Measurements from ENCODE around the gene MUC20. TPM values are rescaled to one million over a fixed set of nuclear protein-coding genes. Genes with fewer than 3 reads are reported as not detected.
"Not testable (repeated sequence)": the region's sequence is repeated elsewhere in the genome, so short reads cannot be mapped to it uniquely, and the experiment has no call there.

MUC20 gene
- total and polyA plus RNA-seq, 2 of the 13 experiments (the other 11 are each of a cell fraction or from before 2014, with no cell fraction given), result 0.24 to 0.83 TPM

- H3K79me2 ChIP-seq (ENCODE audit: insufficient read depth, low read length); H3K27ac ChIP-seq (ENCODE audit: extremely low read length, insufficient read depth, low read length); H3K9ac ChIP-seq (ENCODE audit: insufficient read depth, low read depth, low read length); H2AFZ ChIP-seq (ENCODE audit: low read length); H3K4me2 ChIP-seq (ENCODE audit: low read depth, low read length); H3K4me1 ChIP-seq (ENCODE audit: insufficient read depth, low read length); H3K27me3 ChIP-seq (ENCODE audit: control insufficient read depth in 1 of 2, insufficient read depth in 2 of 2, low read length in 2 of 2); intact Hi-C loops (cut with micrococcal nuclease; ENCODE audit: unreplicated experiment); H3K4me3 ChIP-seq (replicated peaks in 1 of 3; ENCODE audit: insufficient read depth in 1 of 3, low read depth in 2 of 3, low read length in 3 of 3); BruUV-seq (replicated peaks); POLR2A ChIA-PET; CTCF ChIA-PET (ENCODE audit: low intra/inter-chr PET ratio, low total read pairs); FAIRE-seq; H3K9me3 ChIP-seq (ENCODE audit: low read length); ATAC-seq; DNase-seq (ENCODE audit: low spot score); H4K20me1 ChIP-seq (ENCODE audit: insufficient read depth, low read length): not testable (repeated sequence)
- in situ Hi-C loops (cut with HindIII; ENCODE audit: extremely low pct_ligation_motif_present, low pct_unique_long_range_greater_than_20kb), result loop anchor here (25.0 kb wide), 1 partner anchor 276 kb away; no protein-coding TSS in a partner anchor
- peak; percentile 73 for TF ChIP-seq ZBTB39 (CRISPR knock-in tag; IDR thresholded peaks at IDR 0.05)
- WGBS (ENCODE audit: low lambda C conversion rate), result 94% methylated on average over 6 of the region's 15 CpGs
- peaks cover 5 to 18% of the 10 kb centered on the region in 2 experiments; a peak in 4 of 5 replicates for H3K36me3 ChIP-seq (replicated peaks in 1 of 2; ENCODE audit: control insufficient read depth in 1 of 2, insufficient read depth in 2 of 2, low read length in 2 of 2)
Measured at GRCh38 chr3:195686537-195687208, 34.1 kb upstream of the MUC20 start.

GRCh38 chr3:195687209-195687760 lies 33.5 kb upstream of the MUC20 start:
- H3K79me2 ChIP-seq (ENCODE audit: insufficient read depth, low read length); POLR2A ChIA-PET; H2AFZ ChIP-seq (ENCODE audit: low read length); CTCF ChIA-PET (ENCODE audit: low intra/inter-chr PET ratio, low total read pairs); H3K27me3 ChIP-seq (ENCODE audit: control insufficient read depth in 1 of 2, insufficient read depth in 2 of 2, low read length in 2 of 2); H4K20me1 ChIP-seq (ENCODE audit: insufficient read depth, low read length); H3K4me1 ChIP-seq (ENCODE audit: insufficient read depth, low read length); H3K9me3 ChIP-seq (ENCODE audit: low read length); H3K4me2 ChIP-seq (ENCODE audit: low read depth, low read length); FAIRE-seq; DNase-seq (ENCODE audit: low spot score); H3K9ac ChIP-seq (ENCODE audit: insufficient read depth, low read depth, low read length); intact Hi-C loops (cut with micrococcal nuclease; ENCODE audit: unreplicated experiment); H3K4me3 ChIP-seq (replicated peaks in 1 of 3; ENCODE audit: insufficient read depth in 1 of 3, low read depth in 2 of 3, low read length in 3 of 3); BruUV-seq (replicated peaks); H3K27ac ChIP-seq (ENCODE audit: extremely low read length, insufficient read depth, low read length); ATAC-seq: not testable (repeated sequence)
- H3K36me3 ChIP-seq (replicated peaks in 1 of 2; ENCODE audit: control insufficient read depth in 1 of 2, insufficient read depth in 2 of 2, low read length in 2 of 2), result peaks cover 5 to 18% of the 10 kb centered on the region in 2 experiments; a peak in 4 of 5 replicates
- WGBS (ENCODE audit: low lambda C conversion rate), result 81% methylated on average over 5 of the region's 15 CpGs
- in situ Hi-C loops (cut with HindIII; ENCODE audit: extremely low pct_ligation_motif_present, low pct_unique_long_range_greater_than_20kb), result loop anchor here (25.0 kb wide), 1 partner anchor 275 kb away; no protein-coding TSS in a partner anchor
- peak; percentile 94; the same call in 1 of the 2 replicates for TF ChIP-seq ZBTB39 (CRISPR knock-in tag; IDR thresholded peaks at IDR 0.05)

GRCh38 chr3:195688471-195689183 lies 32.2 kb upstream of the MUC20 start:
- in situ Hi-C loops (cut with HindIII; ENCODE audit: extremely low pct_ligation_motif_present, low pct_unique_long_range_greater_than_20kb), result loop anchor here (25.0 kb wide), 1 partner anchor 274 kb away; no protein-coding TSS in a partner anchor

More at GRCh38 chr3:195688471-195689183, 32.2 kb upstream of the MUC20 start:
- CTCF ChIA-PET (ENCODE audit: low intra/inter-chr PET ratio, low total read pairs); H3K4me1 ChIP-seq (ENCODE audit: insufficient read depth, low read length); intact Hi-C loops (cut with micrococcal nuclease; ENCODE audit: unreplicated experiment); H3K27me3 ChIP-seq (ENCODE audit: control insufficient read depth in 1 of 2, insufficient read depth in 2 of 2, low read length in 2 of 2); H2AFZ ChIP-seq (ENCODE audit: low read length); DNase-seq (ENCODE audit: low spot score); H3K9ac ChIP-seq (ENCODE audit: insufficient read depth, low read depth, low read length); H3K4me2 ChIP-seq (ENCODE audit: low read depth, low read length); ATAC-seq; H3K79me2 ChIP-seq (ENCODE audit: insufficient read depth, low read length); H3K27ac ChIP-seq (ENCODE audit: extremely low read length, insufficient read depth, low read length); FAIRE-seq; POLR2A ChIA-PET; H3K4me3 ChIP-seq (replicated peaks in 1 of 3; ENCODE audit: insufficient read depth in 1 of 3, low read depth in 2 of 3, low read length in 3 of 3); H4K20me1 ChIP-seq (ENCODE audit: insufficient read depth, low read length); H3K9me3 ChIP-seq (ENCODE audit: low read length); BruUV-seq (replicated peaks): not testable (repeated sequence)
- H3K36me3 ChIP-seq (replicated peaks in 1 of 2; ENCODE audit: control insufficient read depth in 1 of 2, insufficient read depth in 2 of 2, low read length in 2 of 2), result peaks cover 5 to 15% of the 10 kb centered on the region in 2 experiments; a peak in 4 of 5 replicates
- 85% methylated on average over 6 of the region's 14 CpGs for whole genome bisulfite sequencing (ENCODE audit: low lambda C conversion rate)

Measured in HepG2 (cell line).